Measurements from ENCODE around the gene SH2D3C.

SH2D3C gene

DNA sequence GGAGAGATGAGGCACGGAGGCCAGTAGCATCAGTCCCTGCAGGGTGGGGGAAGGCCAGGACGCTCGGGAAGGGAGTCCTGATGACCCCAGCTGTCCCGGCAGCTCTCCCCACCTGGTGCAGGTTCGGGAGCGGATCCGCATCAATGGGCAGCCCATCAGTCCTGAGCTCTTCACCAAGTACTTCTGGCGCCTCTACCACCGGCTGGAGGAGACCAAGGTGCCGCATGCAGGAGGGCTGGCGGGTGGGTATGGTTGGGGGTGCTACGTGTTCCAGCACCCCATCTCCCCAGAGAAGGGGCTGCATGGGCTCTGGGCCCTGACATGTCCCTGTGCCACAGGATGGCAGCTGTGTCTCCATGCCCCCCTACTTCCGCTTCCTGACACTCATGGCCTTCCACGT, 28.4 kb upstream of the SH2D3C start:
- DNase-seq (ENCODE audit: low spot score) = no peak

DNA sequence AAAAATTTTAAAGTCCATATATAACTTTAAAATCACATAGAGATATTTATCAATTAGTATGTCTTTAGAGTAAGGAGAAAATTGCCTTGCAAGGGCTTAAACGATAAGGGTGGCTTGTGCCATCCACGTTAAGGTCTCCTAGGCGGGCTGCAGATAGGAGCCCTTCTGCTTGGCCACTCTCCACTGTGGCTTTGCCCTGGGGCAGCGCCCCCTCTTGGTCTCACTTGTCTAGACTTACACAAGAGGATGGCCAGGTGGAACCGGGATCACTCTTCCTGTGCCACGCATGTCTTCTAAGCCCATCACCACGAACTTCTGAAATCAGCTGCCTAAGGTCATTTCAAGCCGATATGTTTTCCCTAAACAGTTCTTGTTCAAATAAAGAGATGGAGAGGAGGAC, 27.2 kb upstream of the SH2D3C start:
- DNase-seq (ENCODE audit: low spot score) = no peak

- DNase-seq (ENCODE audit: low spot score) = peak; percentile 81
These were observed 25.3 kb upstream of the SH2D3C start for GRCh38 chr9:127803507-127804352.

DNA sequence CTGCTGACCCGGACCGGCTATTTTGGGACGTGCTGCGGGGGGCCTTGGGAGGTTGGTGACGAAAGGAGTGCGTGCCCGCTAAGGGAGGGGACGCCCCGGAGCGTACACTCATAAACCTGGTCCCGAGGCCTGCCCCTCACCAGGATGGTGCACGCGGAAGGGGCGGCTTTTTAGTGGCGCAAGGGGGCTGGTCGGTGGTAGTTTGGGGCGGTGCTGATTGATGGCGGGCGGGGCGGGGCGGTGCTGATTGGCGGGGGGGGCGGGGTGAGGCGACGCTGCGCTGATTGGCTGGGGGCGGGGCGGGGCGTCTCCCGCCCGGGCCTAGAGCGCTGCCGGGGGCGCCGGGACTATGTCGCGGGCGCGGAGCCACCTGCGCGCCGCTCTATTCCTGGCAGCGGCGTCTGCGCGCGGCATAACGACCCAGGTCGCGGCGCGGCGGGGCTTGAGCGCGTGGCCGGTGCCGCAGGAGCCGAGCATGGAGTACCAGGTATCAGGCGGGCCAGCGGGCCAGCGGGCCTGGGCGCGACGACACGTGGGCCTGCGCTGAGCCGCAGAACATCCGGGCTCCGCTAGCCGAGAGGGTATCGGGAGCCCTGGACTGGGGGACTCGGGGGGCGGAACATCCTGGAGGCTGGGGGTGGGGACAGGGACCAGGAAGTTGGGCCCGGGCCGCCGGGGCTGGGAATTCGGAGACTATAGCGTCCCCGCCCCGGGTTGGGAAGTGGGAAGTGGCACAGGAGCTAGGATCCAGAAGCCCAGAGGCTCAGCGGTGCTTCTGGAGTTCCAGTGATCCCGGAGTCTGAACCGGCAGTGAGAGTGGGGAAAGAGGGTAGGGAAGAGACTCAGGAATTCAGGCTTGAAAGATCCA, 24.3 kb upstream of the SH2D3C start, which contains the start of gene FPGS:
TSS of gene FPGS (plus strand) at position 307 of the 868 bp plus-strand sequence. CDS start at position 350, 43 bp downstream.
- DNase-seq (ENCODE audit: low spot score) = peak; percentile 88

DNA sequence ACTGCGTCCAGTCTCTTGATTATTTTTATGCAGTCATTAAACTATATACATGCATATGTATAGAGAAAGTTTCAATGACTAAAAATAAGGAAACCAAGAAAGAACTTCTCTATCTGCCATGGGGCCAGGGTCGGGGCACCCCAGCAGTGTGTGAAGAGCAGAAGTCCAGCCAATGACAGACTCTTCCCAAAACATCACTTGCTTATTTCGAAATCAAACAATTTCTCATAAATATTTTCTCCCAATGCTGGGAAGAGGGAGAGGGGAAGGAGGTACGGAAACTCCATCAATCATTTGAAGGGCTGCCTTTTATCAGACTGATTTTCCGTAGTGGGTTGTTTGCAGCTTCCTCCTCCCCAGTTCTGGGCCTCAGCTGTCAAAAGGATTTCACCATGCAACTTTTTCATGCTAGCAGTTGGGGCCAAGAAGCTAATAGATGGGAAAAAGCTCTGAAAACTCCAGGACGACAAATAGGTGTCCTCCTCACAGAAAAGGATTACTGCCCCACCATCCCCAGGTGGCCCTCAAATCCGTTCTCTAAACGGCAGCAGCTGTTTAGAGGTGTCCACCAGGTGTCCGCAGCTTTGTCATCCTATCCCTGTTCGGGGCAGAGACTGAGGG, 23.6 kb upstream of the SH2D3C start:
- DNase-seq (ENCODE audit: low spot score) = peak; percentile 18

DNA sequence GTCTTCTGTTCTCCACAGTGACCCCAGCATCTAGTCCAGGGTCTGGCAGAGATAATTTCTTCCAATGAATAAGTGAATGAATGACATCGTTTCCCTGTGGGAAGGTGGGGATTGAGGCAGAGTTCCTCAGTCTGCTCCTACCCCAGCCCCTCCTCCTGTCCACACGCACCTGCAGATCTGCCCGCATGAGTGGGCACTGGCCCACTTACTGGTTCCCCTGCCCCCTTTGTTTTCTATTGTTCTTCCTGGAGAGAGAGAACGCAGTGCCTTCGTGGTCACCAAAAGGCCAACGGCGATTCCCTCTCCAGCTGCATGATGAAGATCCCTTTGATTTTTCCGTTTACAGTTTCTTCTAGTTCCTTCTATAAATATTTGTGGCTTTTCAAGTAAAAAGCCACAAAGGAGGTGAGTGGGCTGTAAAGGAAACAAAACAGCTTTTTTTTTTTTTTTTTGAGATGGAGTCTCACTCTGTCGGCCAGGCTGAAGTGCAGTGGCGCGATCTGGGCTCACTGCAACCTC, 18.4 kb upstream of the SH2D3C start:
- DNase-seq (ENCODE audit: low spot score) = no peak

DNA sequence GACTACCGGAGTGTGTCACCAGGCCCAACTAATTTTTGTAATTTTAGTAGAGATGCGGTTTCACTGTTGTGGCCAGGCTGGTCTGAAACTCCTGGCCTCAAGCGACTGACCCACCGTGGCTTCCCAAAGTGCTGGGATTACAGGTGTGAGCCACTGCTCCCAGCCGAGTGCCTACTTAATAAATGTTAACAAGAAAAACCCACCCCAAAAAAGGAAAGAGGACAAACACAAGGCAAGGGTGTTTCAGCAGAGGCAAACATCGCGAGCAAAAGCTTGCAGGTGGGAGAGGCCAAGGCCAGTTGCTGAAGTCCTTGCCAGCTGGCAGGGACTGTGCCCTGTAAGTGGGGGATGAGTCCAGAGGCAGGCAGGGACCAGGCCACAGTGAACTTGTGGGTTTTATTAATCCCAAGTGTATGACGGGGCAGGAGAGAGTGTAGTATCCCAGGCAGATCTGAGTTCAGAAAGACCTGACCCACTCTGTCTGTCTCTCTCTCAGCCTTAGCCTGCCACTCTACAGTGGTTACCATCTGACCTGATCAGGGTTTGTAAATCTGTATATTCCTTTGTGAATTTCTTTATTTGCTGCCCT, 17.9 kb upstream of the SH2D3C start:
- no peak for DNase-seq (ENCODE audit: low spot score)

DNA sequence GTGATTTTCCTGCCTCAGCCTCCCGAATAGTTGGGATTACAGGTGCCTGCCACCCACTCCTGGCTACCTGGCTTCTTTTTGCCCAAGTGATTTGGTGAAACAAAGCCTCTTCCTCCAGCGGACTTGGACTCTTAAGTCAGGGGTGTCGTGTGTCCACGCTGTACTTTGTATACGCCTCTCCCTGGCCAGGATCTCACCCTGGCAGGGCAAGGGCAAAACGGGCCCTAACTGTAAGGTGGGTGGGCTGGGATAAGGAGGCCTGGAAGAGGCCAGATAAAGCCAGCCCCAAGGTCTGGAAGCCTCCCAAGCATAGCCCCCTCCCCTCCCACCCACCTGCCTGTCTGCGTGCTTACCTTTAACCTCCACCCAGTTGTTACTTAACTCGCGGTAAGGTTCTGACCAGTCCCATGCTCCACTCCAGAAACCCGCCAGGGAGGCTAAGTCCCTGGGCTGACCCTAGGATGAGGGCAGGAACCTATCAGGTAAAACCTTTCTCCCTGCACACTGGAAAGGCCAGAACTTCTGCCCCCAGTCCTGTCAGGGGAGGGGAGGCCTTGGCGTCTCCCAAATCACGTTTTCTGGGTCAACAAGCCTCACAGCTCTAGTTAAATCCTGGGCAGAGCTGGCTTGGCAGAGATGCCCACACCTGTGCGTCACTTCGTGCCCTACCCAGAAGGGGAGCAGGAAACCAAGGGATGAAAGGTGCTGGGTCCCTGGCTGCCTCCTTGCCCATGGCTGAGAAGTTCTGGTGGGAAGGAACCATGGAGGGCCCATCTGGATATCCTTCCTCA, 15.7 kb upstream of the SH2D3C start:
- DNase-seq (ENCODE audit: low spot score) = no peak

GRCh38 chr9:127793093-127793708, 14.7 kb upstream of the SH2D3C start:
- no peak for DNase-seq (ENCODE audit: low spot score)

DNA sequence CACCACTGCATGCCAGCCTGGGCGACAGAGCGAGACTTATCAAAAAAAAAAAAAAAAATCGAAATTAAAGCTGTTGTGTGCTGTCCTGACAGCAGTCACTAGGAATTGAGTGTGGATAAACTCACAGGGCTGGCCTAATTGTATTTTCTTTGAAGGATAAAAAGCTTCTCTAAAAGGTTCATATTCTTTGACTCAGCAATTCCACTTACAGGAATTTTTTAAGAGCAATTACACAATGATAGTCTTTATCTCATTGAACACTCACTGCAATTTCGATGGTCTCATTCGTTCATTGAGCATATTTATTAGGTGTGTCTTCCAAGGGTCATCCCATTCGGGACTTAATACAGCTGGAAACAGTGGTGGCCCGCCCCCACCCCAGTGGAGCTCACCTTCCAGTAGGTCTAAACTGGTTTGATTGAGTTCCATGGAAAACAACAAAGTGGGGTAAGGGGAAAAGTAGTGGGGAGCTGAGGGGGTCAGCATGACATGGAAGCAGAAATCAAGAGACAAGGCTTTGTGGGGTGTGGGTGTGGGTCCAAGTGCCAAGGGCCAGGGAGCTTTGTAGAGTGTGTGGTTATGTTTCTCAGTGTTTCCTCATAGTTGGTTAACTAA, 14.1 kb upstream of the SH2D3C start:
- no peak for DNase-seq (ENCODE audit: low spot score)

GRCh38 chr9:127791085-127791484, 12.6 kb upstream of the SH2D3C start:
- no peak for DNase-seq (ENCODE audit: low spot score)

DNA sequence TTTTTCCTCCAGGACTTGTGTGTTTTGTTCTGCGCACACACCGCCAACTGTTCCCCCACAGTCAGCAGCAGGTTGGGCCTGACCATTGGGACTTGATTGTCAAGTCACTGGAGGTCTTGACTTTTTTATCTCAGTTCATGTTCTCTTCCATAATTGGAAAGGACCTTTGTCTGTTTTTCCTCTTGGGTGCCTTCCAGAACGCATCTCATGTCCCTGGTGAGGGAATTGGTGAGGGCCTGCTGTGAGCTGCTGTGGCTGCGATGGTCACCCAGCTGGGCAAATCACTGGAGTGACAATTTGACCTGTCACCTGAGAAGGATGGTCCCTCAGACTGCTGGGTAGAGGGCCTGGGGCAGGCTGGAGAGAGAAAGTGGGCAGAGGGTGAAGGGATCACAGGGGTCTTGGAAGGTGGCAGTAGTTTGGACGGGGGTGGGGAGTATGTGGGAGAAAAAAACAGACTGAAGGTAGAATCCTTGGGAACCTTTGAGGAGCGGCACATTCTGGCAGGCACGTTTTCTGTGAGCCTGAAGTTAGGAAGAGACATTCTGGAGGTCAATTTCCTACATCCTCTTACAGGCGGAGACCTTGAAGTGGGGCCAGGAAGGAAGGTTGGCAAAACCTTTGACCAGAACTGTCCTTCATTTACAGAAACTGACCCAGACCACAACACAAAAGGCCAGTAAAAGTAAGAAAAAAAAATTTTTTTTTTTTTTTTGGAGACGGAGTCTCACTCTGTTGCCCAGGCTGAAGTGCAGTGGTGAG, 11.8 kb upstream of the SH2D3C start:
- no peak for DNase-seq (ENCODE audit: low spot score)

DNA sequence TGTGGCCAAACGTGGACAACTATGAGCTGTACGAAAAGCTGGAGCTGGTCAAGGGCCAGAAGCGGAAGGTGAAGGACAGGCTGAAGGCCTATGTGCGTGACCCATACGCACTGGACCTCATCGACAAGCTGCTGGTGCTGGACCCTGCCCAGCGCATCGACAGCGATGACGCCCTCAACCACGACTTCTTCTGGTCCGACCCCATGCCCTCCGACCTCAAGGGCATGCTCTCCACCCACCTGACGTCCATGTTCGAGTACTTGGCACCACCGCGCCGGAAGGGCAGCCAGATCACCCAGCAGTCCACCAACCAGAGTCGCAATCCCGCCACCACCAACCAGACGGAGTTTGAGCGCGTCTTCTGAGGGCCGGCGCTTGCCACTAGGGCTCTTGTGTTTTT, 10.7 kb upstream of the SH2D3C start:
- no peak for DNase-seq (ENCODE audit: low spot score)

GRCh38 chr9:127788337-127789011, 10.0 kb upstream of the SH2D3C start:
- DNase-seq (ENCODE audit: low spot score) = no peak

DNA sequence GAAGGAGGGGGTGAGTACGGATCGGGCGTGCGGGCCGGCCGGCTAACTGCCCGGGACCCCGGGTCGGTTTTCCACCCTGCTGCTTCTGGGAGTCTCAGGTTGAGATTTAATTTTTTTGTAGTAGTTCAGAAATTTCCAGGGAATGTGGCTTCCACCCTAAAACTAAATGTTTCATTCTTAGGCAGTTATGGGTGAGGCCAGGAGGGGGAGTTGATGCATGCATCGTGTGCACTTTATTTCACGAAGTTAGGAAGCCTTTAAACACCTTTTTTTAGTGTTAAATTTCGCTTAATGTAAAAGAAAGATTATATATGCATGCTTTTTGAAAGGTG, 8.3 kb upstream of the SH2D3C start:
- DNase-seq (ENCODE audit: low spot score) = no peak

DNA sequence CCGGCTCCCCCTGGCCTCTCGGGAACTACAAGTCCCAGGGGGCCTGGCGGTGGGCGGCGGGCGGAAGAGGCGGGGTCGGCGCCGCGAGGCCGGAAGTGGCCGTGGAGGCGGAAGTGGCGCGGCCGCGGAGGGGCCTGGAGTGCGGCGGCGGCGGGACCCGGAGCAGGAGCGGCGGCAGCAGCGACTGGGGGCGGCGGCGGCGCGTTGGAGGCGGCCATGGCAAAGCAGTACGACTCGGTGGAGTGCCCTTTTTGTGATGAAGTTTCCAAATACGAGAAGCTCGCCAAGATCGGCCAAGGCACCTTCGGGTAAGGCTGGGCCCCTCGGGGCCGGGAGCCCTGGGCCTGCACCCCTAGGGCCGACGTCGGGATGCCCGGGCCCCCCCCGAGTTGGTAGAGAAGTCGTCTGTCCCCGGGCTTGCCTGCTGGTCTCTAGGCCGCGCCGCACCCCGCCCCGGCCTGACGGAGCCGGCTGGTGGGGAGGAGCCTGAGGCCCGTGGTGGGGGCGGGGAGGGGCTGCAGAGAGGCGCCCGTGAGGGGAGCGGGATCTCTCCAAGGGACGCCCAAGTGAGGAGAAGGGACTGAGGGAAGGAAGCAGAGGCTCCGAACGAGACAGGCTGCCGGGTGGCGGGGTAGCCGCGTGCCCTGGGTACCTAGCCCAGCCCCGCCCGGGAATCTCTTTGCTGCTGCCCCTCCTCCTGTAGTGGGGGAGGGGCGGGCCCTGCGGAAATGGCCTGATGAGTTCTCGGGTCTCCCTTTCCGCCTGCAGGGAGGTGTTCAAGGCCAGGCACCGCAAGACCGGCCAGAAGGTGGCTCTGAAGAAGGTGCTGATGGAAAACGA, 7.7 kb upstream of the SH2D3C start, which contains the start of gene CDK9:
TSS of gene CDK9 (plus strand) at position 102 of the 840 bp plus-strand sequence. CDS start at position 217, 115 bp downstream.
- peak; percentile 90 for DNase-seq (ENCODE audit: low spot score)

- peak; percentile 77 for DNase-seq (ENCODE audit: low spot score)
These were observed 6.8 kb upstream of the SH2D3C start for GRCh38 chr9:127785023-127785932.

All from LoVo (cell line).